ENCODE measurements around the gene ALOX5AP. TPM values are rescaled to one million over a fixed set of nuclear protein-coding genes. Genes with fewer than 3 reads are reported as not detected.

Gene ALOX5AP
- total RNA-seq, 6 experiments from 2014 or later: not detected

GRCh38 chr13:30809787-30810186, 74.4 kb downstream of the ALOX5AP start:
- no peak overlapping the region for H3K27ac Mint-ChIP-seq
- no peaks in the 10 kb centered on the region for H3K27me3 Mint-ChIP-seq (ENCODE audit: insufficient read depth)
- TF ChIP-seq CTCF (IDR thresholded peaks at IDR 0.05): no peak
- DNase-seq: no peak
- no peaks in the 10 kb centered on the region for H3K36me3 Mint-ChIP-seq (ENCODE audit: low read depth)
- no peaks in the 10 kb centered on the region for H3K9me3 Mint-ChIP-seq
- H3K4me1 Mint-ChIP-seq (ENCODE audit: low read depth): peaks cover 29% of the 10 kb centered on the region
- no peak overlapping the region for H3K4me3 Mint-ChIP-seq

GRCh38 chr13:30810261-30810701, 74.9 kb downstream of the ALOX5AP start:
- H3K36me3 Mint-ChIP-seq (ENCODE audit: low read depth): no peaks in the 10 kb centered on the region
- H3K27ac Mint-ChIP-seq: no peak overlapping the region
- DNase-seq: no peak
- no peaks in the 10 kb centered on the region for H3K27me3 Mint-ChIP-seq (ENCODE audit: insufficient read depth)
- no peak for TF ChIP-seq CTCF (IDR thresholded peaks at IDR 0.05)
- no peak overlapping the region for H3K4me3 Mint-ChIP-seq
- no peaks in the 10 kb centered on the region for H3K9me3 Mint-ChIP-seq
- H3K4me1 Mint-ChIP-seq (ENCODE audit: low read depth): peaks cover 29% of the 10 kb centered on the region

- no peak overlapping the region for H3K27ac Mint-ChIP-seq
- no peak for DNase-seq
- H3K36me3 Mint-ChIP-seq (ENCODE audit: low read depth): no peaks in the 10 kb centered on the region
- no peak overlapping the region for H3K4me3 Mint-ChIP-seq
- peaks cover 27% of the 10 kb centered on the region for H3K4me1 Mint-ChIP-seq (ENCODE audit: low read depth)
- H3K27me3 Mint-ChIP-seq (ENCODE audit: insufficient read depth): no peaks in the 10 kb centered on the region
- H3K9me3 Mint-ChIP-seq: no peaks in the 10 kb centered on the region
- TF ChIP-seq CTCF (IDR thresholded peaks at IDR 0.05): no peak
These were observed 75.5 kb downstream of the ALOX5AP start for GRCh38 chr13:30810801-30811200.

Other genes with a start within 250 kb of the ALOX5AP start
- 10 to 100 TPM in 4 of 6 experiments, 1 to 10 TPM in 2; 8.0 to 10.9 (median 10.3) TPM for gene USPL1, start 117.6 kb upstream of the ALOX5AP start, total RNA-seq (2021; fragmentation: NEBNext Ultra II Directional; extraction: Animal tissue kit (Norgen Biotek cat#: 25700))
- under 1 TPM in 3 of 6 experiments, not detected in 3; 0.11 to 0.40 (median 0.33) TPM for gene MEDAG, start 170.7 kb downstream of the ALOX5AP start, total RNA-seq (2021; fragmentation: NEBNext Ultra II Directional; extraction: Animal tissue kit (Norgen Biotek cat#: 25700))
- gene TEX26, start 197.1 kb downstream of the ALOX5AP start, total RNA-seq (2021; fragmentation: NEBNext Ultra II Directional; extraction: Animal tissue kit (Norgen Biotek cat#: 25700)): not detected